HCT116 (cell line): ENCODE data around the gene LAMTOR3. TPM values are rescaled to one million over a fixed set of nuclear protein-coding genes. Genes with fewer than 3 reads are reported as not detected.

Experiments
- ATAC-seq: fragments of 200-7000 bp; cut with Tn5 transposase; 2 replicates; pipeline ENCODE4 v1.9.1; 2020; ENCODE audit warnings: mild to moderate bottlenecking, moderate library complexity
- BruUV-seq: library from RNA; stranded (reverse); fragments of 400-500 nt; replicated peaks from 2 replicates; lab custom pipeline; 2021; lab: Mats Ljungman, UMichigan
- CTCF ChIA-PET: fragments of 300-600 bp; sonication (Branson Sonifier 250); formaldehyde crosslinking; loops from one replicate; lab custom pipeline; 2021; ENCODE audit warnings: antibody characterized with exemption; lab: Charles Lee
- POLR2A ChIA-PET: fragments of 300-600, 350-600 bp; sonication (Branson Sonifier 250); formaldehyde crosslinking; loops from one replicate; lab custom pipeline; 2021; ENCODE audit warnings: antibody characterized with exemption; lab: Charles Lee
- RAD21 ChIA-PET, 2 experiments: fragments of 300-600 bp; sonication (Branson Sonifier 250); formaldehyde crosslinking; loops; one replicate each; lab custom pipeline; 2023; ENCODE audit warnings: low total read pairs in 2 of 2; ENCODE audit not compliant: uncharacterized antibody in 2 of 2, unreplicated experiment in 2 of 2, low non-redundant PET in 1 of 2; lab: Charles Lee
- DNase-seq: peaks from one replicate; pipeline ENCODE4 v3.0.0-alpha.2; 2010; ENCODE audit warnings: low read depth, low spot score
- H2AFZ ChIP-seq: fragments of 200-600 bp; shearing (Covaris generic), sonication (generic); 2 replicates; pipeline ENCODE4 v1.6.1; 2017; ENCODE audit warnings: low read depth, mixed run types, mixed read lengths, antibody characterized with exemption, low read length; ENCODE audit not compliant: poor library complexity, severe bottlenecking
- H3K27ac ChIP-seq: 2 replicates; pipeline ENCODE4 v1.5.1; 2012; ENCODE audit warnings: low read depth, low read length
- H3K27me3 ChIP-seq: fragments of 200-600 bp; sonication (generic); 2 replicates; pipeline ENCODE4 v1.6.1; 2016; ENCODE audit warnings: mixed run types, low read length, mixed read lengths; ENCODE audit not compliant: insufficient read depth
- H3K36me3 ChIP-seq, 2 experiments: fragments of 200-500 bp in 1 of 2; fragments of 200-600 bp in 1 of 2; sonication (Bioruptor generic) in 1 of 2; sonication (generic) in 1 of 2; 2 replicates each; pipeline versions ENCODE4 v1.5.1 to v1.6.1; 2014 to 2016; ENCODE audit warnings: low read length in 2 of 2, inconsistent platforms in 1 of 2, mixed read lengths in 1 of 2, mixed run types in 1 of 2; ENCODE audit not compliant: insufficient read depth in 2 of 2, control insufficient read depth in 1 of 2
- H3K4me1 ChIP-seq, 2 experiments: fragments of 200-600 bp in 1 of 2; sonication (generic) in 1 of 2; 2 replicates each; pipeline versions ENCODE4 v1.5.1 to v1.6.1; 2012 to 2017; ENCODE audit warnings: low read length in 2 of 2, inconsistent platforms in 1 of 2, mild to moderate bottlenecking in 1 of 2, mixed read lengths in 1 of 2, mixed run types in 1 of 2, moderate library complexity in 1 of 2; ENCODE audit not compliant: insufficient read depth in 2 of 2, control insufficient read depth in 1 of 2
- H3K4me2 ChIP-seq: fragments of 200-600 bp; sonication (generic); 2 replicates; pipeline ENCODE4 v1.6.1; 2017; ENCODE audit warnings: mixed run types, low read length, mixed read lengths
- H3K4me3 ChIP-seq, 2 experiments: fragments of 200-600 bp in 1 of 2; sonication (generic) in 1 of 2; replicated peaks in 1 of 2; 2 replicates each; pipeline ENCODE4 v1.5.1; 2011 to 2016; ENCODE audit warnings: low read length in 2 of 2, control low read depth in 1 of 2, low read depth in 1 of 2, mild to moderate bottlenecking in 1 of 2, mixed read lengths in 1 of 2, mixed run types in 1 of 2
- H3K79me2 ChIP-seq: fragments of 200-600 bp; sonication (generic); 2 replicates; pipeline ENCODE4 v1.6.1; 2017; ENCODE audit warnings: mild to moderate bottlenecking, mixed run types, low read length, moderate library complexity, mixed read lengths; ENCODE audit not compliant: insufficient read depth
- H3K9ac ChIP-seq: fragments of 200-600 bp; sonication (generic); 2 replicates; pipeline ENCODE4 v1.6.1; 2016; ENCODE audit warnings: low read length, mixed read lengths
- H3K9me2 ChIP-seq: fragments of 200-600 bp; sonication (generic), shearing (Covaris generic); 2 replicates; pipeline ENCODE4 v1.6.1; 2017; ENCODE audit warnings: mixed run types, mild to moderate bottlenecking, moderate library complexity; ENCODE audit not compliant: insufficient read depth
- H3K9me3 ChIP-seq, 2 experiments: fragments of 200-500 bp in 1 of 2; fragments of 200-600 bp in 1 of 2; sonication (Bioruptor generic) in 1 of 2; sonication (generic) in 1 of 2; 2 replicates each; pipeline ENCODE4 v1.6.1; 2014 to 2017; ENCODE audit warnings: low read length in 2 of 2, mixed read lengths in 2 of 2, inconsistent platforms in 1 of 2, low read depth in 1 of 2, mild to moderate bottlenecking in 1 of 2, mixed run types in 1 of 2, moderate library complexity in 1 of 2; ENCODE audit not compliant: control insufficient read depth in 1 of 2, insufficient read depth in 1 of 2
- H4K20me1 ChIP-seq: fragments of 200-600 bp; sonication (generic), shearing (Covaris generic); 2 replicates; pipeline ENCODE4 v1.6.1; 2017; ENCODE audit warnings: mixed run types, mild to moderate bottlenecking, moderate library complexity; ENCODE audit not compliant: insufficient read depth
- EZH2phosphoT487 ChIP-seq: fragments of 200-600 bp; IDR thresholded peaks from 2 replicates; pipeline ENCODE4 v1.6.1; 2018; ENCODE audit warnings: antibody characterized with exemption, borderline replicate concordance
- SP1 ChIP-seq: IDR thresholded peaks from 2 replicates; pipeline ENCODE4 v1.6.1; 2012; ENCODE audit warnings: low read depth
- SRF ChIP-seq: IDR thresholded peaks from 2 replicates; pipeline ENCODE4 v1.6.1; 2012; ENCODE audit warnings: low read depth
- ZBTB33 ChIP-seq: IDR thresholded peaks from 2 replicates; pipeline ENCODE4 v1.6.1; 2011; ENCODE audit warnings: mild to moderate bottlenecking, low read length, moderate library complexity; ENCODE audit not compliant: insufficient replicate concordance; ENCODE audit errors: extremely low read depth
- ZFX ChIP-seq: fragments of 450-650 bp; IDR thresholded peaks from 2 replicates; pipeline ENCODE4 v1.6.1; 2017
- intact Hi-C: fragments of 100-400 bp; cut with micrococcal nuclease; formaldehyde crosslinking; loops from 2 replicates; pipeline ENCODE4 v1.10.0; 2022
- total RNA-seq: library from RNA; stranded (reverse); gene quantifications from one replicate; pipeline ENCODE4 v1.2.1, GENCODE V29; 2021; ENCODE audit not compliant: unreplicated experiment
- TF ChIP-seq, protein P1 (sequence below): IDR thresholded peaks from 2 replicates; pipeline ENCODE4 v1.6.1; 2012
- TF ChIP-seq, protein P2 (sequence below), 3 experiments: fragments of 200-600 bp in 1 of 3; sonication (generic) in 1 of 3; IDR thresholded peaks in 2 of 3; conservative IDR thresholded peaks in 1 of 3; 2 replicates each; pipeline ENCODE4 v1.5.1; 2012 to 2017; ENCODE audit warnings: low read depth in 2 of 3, low read length in 2 of 3, antibody characterized with exemption in 1 of 3, borderline replicate concordance in 1 of 3, control low read depth in 1 of 3, mild to moderate bottlenecking in 1 of 3, mixed read lengths in 1 of 3, mixed run types in 1 of 3, moderate library complexity in 1 of 3; ENCODE audit not compliant: insufficient read depth in 1 of 3
- TF ChIP-seq, protein P3 (sequence below): IDR thresholded peaks from 2 replicates; pipeline ENCODE4 v1.6.1; 2012; ENCODE audit warnings: low read depth

Gene LAMTOR3
- total RNA-seq, 1 experiment from 2014 or later: 21.0 TPM

DNA sequence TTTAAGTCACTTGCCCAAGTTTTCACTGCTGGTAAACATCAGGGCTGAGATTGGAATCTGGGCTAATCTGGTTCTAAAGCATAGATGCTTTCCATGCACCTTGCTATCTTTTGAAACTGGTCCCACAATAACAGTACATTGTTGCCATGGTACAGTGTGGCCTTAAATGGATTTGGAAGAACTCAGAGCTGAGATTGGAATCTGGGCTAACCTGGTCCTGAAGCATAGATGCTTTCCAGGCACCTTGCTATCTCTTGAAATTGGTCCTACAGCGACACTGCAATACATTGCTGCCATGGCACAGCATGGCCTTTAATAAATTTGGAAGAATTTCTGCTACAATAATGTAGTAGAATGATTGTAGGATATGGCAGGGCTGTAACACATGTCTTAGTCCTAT lies 49.0 kb downstream of the LAMTOR3 start:
- POLR2A ChIA-PET: no interaction called here
- Histone ChIP-seq H3K27me3 (no peaks in the 10 kb centered on the region), H3K4me3 (no peak overlapping the region), H3K36me3 (no peaks in the 10 kb centered on the region), H3K4me1 (peaks cover 0 to 5% of the 10 kb centered on the region in 2 experiments; a peak in 1 of 4 replicates), H3K9me2 (peaks cover 5% of the 10 kb centered on the region; the same call in 1 of the 2 replicates), H3K9me3 (no peaks in the 10 kb centered on the region), H3K79me2 (no peaks in the 10 kb centered on the region), H4K20me1 (no peaks in the 10 kb centered on the region), H3K27ac (no peak overlapping the region), H3K9ac (no peak overlapping the region), H2AFZ (no peak overlapping the region), H3K4me2 (no peak overlapping the region)
- no peak for DNase-seq
- BruUV-seq: no TSS peak
- RAD21 ChIA-PET: no interaction called here
- TF ChIP-seq SP1 (no peak), EZH2phosphoT487 (no peak), ZBTB33 (no peak), ZFX (no peak), SRF (no peak)
- TF ChIP-seq, protein P1, sequence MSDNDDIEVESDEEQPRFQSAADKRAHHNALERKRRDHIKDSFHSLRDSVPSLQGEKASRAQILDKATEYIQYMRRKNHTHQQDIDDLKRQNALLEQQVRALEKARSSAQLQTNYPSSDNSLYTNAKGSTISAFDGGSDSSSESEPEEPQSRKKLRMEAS: no peak
- TF ChIP-seq, protein P2, sequence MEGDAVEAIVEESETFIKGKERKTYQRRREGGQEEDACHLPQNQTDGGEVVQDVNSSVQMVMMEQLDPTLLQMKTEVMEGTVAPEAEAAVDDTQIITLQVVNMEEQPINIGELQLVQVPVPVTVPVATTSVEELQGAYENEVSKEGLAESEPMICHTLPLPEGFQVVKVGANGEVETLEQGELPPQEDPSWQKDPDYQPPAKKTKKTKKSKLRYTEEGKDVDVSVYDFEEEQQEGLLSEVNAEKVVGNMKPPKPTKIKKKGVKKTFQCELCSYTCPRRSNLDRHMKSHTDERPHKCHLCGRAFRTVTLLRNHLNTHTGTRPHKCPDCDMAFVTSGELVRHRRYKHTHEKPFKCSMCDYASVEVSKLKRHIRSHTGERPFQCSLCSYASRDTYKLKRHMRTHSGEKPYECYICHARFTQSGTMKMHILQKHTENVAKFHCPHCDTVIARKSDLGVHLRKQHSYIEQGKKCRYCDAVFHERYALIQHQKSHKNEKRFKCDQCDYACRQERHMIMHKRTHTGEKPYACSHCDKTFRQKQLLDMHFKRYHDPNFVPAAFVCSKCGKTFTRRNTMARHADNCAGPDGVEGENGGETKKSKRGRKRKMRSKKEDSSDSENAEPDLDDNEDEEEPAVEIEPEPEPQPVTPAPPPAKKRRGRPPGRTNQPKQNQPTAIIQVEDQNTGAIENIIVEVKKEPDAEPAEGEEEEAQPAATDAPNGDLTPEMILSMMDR (IDR thresholded peaks at IDR 0.05 in 2 of 3, conservative IDR thresholded peaks at IDR 0.05 in 1 of 3; ENCODE audit: borderline replicate concordance in 1 of 3, insufficient read depth in 1 of 3, low read depth in 2 of 3, low read length in 2 of 3): no peak
- TF ChIP-seq, protein P3, sequence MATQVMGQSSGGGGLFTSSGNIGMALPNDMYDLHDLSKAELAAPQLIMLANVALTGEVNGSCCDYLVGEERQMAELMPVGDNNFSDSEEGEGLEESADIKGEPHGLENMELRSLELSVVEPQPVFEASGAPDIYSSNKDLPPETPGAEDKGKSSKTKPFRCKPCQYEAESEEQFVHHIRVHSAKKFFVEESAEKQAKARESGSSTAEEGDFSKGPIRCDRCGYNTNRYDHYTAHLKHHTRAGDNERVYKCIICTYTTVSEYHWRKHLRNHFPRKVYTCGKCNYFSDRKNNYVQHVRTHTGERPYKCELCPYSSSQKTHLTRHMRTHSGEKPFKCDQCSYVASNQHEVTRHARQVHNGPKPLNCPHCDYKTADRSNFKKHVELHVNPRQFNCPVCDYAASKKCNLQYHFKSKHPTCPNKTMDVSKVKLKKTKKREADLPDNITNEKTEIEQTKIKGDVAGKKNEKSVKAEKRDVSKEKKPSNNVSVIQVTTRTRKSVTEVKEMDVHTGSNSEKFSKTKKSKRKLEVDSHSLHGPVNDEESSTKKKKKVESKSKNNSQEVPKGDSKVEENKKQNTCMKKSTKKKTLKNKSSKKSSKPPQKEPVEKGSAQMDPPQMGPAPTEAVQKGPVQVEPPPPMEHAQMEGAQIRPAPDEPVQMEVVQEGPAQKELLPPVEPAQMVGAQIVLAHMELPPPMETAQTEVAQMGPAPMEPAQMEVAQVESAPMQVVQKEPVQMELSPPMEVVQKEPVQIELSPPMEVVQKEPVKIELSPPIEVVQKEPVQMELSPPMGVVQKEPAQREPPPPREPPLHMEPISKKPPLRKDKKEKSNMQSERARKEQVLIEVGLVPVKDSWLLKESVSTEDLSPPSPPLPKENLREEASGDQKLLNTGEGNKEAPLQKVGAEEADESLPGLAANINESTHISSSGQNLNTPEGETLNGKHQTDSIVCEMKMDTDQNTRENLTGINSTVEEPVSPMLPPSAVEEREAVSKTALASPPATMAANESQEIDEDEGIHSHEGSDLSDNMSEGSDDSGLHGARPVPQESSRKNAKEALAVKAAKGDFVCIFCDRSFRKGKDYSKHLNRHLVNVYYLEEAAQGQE: no peak
- intact Hi-C loops: no loop called here
- ATAC-seq: no peak
- CTCF ChIA-PET: no interaction called here
